Keratinocyte (primary cell): ENCODE results near the gene VAV2.

ENCODE experiments used
- EZH2 ChIP-seq: IDR thresholded peaks from one replicate; pipeline ENCODE4 v1.6.1; 2012; ENCODE audit warnings: inconsistent platforms, mild to moderate bottlenecking, low read length, moderate library complexity
- TF ChIP-seq, protein P1 (sequence below), 3 experiments: IDR thresholded peaks in 1 of 3; conservative IDR thresholded peaks in 1 of 3; optimal IDR thresholded peaks in 1 of 3; 2 replicates in 2 of 3; 3 replicates in 1 of 3; pipeline versions ENCODE3 to v1.5.1; 2011; ENCODE audit warnings: low read length in 3 of 3, mild to moderate bottlenecking in 3 of 3, moderate library complexity in 2 of 3, control low read depth in 1 of 3, inconsistent platforms in 1 of 3; ENCODE audit not compliant: insufficient read depth in 2 of 3; ENCODE audit errors: extremely low read depth in 1 of 3

- TF ChIP-seq, protein P1, sequence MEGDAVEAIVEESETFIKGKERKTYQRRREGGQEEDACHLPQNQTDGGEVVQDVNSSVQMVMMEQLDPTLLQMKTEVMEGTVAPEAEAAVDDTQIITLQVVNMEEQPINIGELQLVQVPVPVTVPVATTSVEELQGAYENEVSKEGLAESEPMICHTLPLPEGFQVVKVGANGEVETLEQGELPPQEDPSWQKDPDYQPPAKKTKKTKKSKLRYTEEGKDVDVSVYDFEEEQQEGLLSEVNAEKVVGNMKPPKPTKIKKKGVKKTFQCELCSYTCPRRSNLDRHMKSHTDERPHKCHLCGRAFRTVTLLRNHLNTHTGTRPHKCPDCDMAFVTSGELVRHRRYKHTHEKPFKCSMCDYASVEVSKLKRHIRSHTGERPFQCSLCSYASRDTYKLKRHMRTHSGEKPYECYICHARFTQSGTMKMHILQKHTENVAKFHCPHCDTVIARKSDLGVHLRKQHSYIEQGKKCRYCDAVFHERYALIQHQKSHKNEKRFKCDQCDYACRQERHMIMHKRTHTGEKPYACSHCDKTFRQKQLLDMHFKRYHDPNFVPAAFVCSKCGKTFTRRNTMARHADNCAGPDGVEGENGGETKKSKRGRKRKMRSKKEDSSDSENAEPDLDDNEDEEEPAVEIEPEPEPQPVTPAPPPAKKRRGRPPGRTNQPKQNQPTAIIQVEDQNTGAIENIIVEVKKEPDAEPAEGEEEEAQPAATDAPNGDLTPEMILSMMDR (optimal IDR thresholded peaks at IDR 0.05 in 1 of 3, IDR thresholded peaks at IDR 0.05 in 1 of 3, conservative IDR thresholded peaks at IDR 0.05 in 1 of 3; ENCODE audit: extremely low read depth in 1 of 3, insufficient read depth in 2 of 3, low read length in 3 of 3), result no peak
- no peak for TF ChIP-seq EZH2
Measured at GRCh38 chr9:133895335-133895734, 96.8 kb downstream of the VAV2 start.
